Esophagus squamous epithelium (tissue), 4 donors: ENCODE data around the gene PXYLP1.

Source experiments
- POLR2A ChIP-seq, 4 donors: fragments of 450-650 bp; IDR thresholded peaks; one replicate each; pipeline ENCODE4 v1.6.1; 2017; ENCODE audit warnings: antibody characterized with exemption in 4 of 4, mild to moderate bottlenecking in 4 of 4, moderate library complexity in 3 of 4
- TF ChIP-seq, protein P1 (sequence below), 6 experiments: fragments of 450-650 bp in 4 of 6; fragments of 200-600 bp in 2 of 6; sonication (generic) in 2 of 6; IDR thresholded peaks; one replicate each; pipeline ENCODE4 v1.5.1; 2016 to 2019; ENCODE audit warnings: antibody characterized with exemption in 6 of 6, mild to moderate bottlenecking in 4 of 6, moderate library complexity in 4 of 6

DNA sequence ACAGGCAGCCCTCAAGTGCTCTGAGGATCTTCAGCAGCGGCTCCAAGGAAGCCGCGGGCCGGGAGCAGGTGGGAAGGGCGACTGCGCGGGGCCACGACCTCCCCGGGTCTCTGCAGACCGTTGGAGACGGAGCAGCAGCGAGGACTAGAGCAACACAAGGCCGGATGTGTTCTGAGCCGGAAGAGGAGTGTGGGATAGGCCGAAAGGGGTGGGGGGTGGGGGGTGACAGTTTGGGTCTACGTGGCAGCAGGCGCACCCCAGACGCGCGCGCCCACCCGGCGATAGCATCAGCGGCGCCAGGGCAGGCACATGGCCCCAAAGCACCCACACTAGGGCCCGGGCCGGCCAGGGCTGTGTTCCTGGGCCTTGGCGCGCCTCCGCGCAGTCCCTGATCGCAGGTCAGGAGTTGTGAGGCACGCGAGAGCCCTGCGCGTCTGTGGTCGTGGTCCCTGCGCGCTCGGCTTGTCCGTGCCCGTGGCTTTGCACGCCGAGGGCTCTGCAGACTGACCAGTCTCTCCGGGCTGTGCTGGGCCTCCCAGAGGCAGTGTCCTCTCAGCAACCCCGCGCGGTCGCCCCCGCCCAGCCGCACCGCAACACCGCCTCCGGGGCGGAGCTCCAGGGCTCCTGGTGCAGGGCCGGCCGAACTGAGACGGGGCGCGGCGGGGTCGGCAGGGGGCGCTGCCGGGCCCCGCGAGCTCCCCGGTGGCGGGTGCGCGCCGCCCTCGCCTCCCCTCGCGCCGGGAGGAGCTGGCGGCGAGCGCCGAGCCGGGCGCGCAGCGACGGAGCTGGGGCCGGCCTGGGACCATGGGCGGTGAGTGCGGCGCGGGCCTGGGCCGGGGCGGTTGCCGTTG is at the start of gene PXYLP1:
- TF ChIP-seq, protein P1, sequence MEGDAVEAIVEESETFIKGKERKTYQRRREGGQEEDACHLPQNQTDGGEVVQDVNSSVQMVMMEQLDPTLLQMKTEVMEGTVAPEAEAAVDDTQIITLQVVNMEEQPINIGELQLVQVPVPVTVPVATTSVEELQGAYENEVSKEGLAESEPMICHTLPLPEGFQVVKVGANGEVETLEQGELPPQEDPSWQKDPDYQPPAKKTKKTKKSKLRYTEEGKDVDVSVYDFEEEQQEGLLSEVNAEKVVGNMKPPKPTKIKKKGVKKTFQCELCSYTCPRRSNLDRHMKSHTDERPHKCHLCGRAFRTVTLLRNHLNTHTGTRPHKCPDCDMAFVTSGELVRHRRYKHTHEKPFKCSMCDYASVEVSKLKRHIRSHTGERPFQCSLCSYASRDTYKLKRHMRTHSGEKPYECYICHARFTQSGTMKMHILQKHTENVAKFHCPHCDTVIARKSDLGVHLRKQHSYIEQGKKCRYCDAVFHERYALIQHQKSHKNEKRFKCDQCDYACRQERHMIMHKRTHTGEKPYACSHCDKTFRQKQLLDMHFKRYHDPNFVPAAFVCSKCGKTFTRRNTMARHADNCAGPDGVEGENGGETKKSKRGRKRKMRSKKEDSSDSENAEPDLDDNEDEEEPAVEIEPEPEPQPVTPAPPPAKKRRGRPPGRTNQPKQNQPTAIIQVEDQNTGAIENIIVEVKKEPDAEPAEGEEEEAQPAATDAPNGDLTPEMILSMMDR (IDR thresholded peaks at IDR 0.05): peak; percentile 35 to 86 (median 80)
- peak in 2 of 4 donors; percentile 18 to 54 for TF ChIP-seq POLR2A (IDR thresholded peaks at IDR 0.05)
